ENCODE data around the gene VPS16.
A peak's percentile ranks its signal among the peaks of the same experiment; 100 is the strongest.

VPS16 gene

DNA sequence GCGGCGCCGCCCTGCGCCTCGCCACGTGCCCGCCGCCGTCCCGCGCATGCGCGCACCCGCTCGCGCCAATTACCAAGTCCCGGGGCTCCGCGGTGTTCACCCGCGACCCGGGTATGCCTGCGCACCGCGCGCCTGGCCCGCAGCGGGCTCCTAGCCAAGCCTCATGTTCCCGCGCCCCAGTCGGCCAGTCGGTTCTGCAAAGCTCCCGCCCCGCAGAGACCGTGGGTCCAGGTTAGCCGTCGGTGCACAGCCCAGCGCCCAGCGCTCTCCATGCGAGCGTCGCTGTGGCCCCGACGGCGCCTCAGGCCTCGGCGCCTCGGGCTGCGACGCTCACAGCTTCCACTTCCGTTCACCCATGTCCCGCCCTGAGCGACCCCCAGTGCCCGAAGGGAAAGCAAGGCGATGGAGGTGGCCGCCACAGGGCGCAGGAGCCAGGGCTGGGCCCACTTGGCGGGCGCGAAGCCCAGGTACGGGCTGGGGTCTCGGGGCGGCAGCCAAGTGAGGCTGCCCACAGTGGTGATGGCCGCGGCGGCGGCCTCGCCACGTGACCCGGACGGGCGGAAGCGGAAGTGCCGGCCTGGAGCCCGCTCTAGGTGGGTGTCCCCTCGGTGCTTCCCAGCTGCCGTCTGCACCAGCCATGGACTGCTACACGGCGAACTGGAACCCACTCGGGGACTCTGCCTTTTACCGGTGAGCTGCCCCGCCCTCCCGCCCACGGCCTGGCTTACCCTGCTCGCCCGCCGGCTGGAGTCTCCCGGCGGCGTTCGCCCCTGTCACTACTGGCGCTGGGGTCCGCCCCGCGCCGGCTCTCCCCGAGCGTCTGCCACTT is at the start of gene VPS16, which contains the start of gene PCED1A:
Gene VPS16 (plus strand): TSS at position 608 of the 829 bp plus-strand sequence. CDS start 30 bp downstream, at position 638.
Gene PCED1A (minus strand): TSS at position 518 of the 829 bp plus-strand sequence. CDS start 743 bp downstream, outside the sequence.
- peak; percentile 88 for DNase-seq (ENCODE audit: low read depth)

GRCh38 chr20:2793471-2793870 is 47.1 kb upstream of the VPS16 start:
- DNase-seq (ENCODE audit: low read depth), result no peak

DNA sequence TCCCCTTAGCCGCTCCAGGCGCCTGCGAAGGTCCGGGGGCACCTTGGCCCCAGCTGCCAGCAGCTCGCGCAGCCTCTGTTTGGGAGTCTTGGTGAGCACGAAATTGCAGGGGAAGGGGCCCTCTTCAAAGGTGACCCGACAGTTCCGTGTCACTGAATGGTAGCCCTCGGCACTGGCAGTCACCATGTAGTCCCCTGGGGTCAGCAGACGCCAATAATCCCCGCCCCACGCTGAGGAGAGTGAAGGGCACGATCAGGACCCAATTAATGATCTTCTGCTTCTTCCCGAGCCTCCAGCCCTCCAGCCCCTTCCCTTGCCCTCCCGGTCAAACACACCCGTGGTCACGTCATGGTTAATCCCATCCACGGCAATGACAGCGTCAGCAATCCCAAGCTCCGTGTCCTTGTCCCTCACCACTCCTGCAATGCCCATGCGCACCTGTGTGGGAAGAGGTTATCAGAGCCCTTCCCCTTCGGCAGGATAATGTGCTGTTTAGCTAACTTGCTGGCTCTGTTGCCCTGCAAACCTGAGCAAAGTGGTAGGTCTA is 46.3 kb upstream of the VPS16 start:
- no peak for DNase-seq (ENCODE audit: low read depth)

GRCh38 chr20:2794866-2795447 is 45.6 kb upstream of the VPS16 start:
- no peak for DNase-seq (ENCODE audit: low read depth)

DNA sequence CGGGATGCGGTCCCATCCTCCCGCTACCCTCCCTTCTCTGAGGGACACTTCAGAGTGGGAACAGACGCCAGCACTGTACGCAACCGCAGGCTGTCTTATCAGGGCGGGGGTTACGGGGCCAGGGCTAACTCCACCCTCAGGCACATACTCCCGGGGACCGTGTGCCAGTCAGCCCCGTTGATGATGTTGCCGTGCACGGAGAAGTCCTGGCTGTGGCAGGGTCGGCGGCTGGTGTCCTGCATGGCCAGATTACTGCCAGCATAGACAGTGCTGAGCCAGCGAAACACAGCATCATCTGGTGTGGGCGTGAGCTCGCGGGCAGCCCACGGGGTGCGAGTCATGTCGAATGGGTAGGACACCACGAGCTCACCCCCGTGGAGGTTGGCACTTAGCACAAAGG is 45.1 kb upstream of the VPS16 start:
- DNase-seq (ENCODE audit: low read depth), result no peak

DNA sequence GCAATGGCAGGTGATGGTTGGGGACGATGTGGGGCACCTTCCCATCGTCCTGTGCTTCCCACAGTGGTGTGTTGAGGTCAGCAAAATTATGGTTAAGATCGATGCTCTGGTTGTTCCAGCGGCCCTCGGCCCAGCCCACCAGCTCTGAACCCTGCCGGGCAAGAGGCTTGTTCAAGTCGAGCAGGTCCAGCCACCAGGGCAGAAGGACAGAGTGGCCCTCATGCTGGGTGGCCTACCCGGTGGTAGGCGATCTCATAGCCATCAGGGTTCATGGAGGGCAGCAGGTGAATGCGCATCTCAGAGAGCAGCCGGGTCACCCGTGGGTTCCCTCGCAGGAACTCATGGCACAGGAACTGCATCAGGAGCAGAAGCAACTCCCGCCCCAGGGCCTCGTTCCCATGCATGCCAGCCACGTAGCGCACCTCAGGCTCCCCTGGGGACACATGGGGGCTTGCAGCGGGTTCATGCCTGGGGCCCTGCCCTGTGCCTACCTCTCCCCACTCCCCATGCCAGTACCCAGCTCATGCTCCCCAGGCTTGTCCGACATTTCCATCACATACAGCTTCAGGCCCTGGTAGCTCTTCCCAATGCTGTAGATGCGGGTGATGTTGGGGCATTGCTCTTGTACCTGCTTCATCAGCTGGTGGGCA is 44.4 kb upstream of the VPS16 start:
- DNase-seq (ENCODE audit: low read depth), result no peak

DNA sequence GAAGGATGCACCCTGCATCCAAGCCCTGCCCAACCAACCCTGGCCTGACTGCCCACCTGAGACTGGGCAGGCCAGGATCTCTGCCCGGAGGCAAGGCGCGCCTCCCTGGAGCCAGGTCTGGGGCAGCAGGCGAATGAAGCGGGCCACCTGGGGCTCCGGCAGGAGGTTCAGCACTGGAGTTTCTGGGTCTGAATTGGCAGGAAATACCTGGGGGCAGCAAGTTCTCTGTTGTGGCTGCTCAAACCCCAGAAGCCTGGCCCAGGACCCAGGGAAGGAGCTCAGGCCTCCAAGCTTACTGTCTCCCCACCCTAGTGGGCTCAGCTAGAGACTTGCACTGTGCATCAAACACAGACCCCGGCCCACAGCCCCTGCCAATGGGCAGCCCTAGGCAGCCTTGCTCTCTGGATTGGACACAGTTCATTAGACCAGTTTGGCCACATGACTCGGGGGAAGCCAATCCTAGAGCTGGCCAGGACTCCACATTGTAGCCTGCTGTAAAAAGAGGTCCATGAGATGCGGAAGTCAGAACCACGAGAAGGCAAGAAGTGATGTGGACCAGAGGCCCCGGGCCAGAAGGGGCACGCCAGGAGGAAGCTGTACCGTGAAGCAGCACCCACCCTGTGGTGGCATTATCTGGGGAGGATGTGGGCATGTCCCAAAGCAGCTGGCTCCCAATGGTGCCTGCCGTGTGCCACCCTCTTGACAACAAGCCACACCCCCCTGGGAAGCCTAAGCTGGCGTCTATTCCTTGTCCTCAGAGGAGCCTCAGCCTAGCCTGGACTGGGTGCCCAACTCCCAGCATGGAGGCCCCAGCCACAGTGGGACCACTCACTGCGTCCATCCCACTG is 43.2 kb upstream of the VPS16 start:
- no peak for DNase-seq (ENCODE audit: low read depth)

- no peak for DNase-seq (ENCODE audit: low read depth)
Measured at GRCh38 chr20:2798095-2798805, 42.3 kb upstream of the VPS16 start.

GRCh38 chr20:2798814-2799213 is 41.7 kb upstream of the VPS16 start:
- DNase-seq (ENCODE audit: low read depth), result no peak

GRCh38 chr20:2799271-2799670 is 41.3 kb upstream of the VPS16 start:
- no peak for DNase-seq (ENCODE audit: low read depth)

- DNase-seq (ENCODE audit: low read depth), result no peak
Measured at GRCh38 chr20:2799688-2800520, 40.6 kb upstream of the VPS16 start.

- DNase-seq (ENCODE audit: low read depth), result no peak
Measured at GRCh38 chr20:2800521-2801285, 39.8 kb upstream of the VPS16 start, which contains the start of gene CPXM1. Gene CPXM1, minus strand, starts transcription at chr20:2800627. Its CDS starts 55 bp downstream, at chr20:2800572.

GRCh38 chr20:2801286-2801728 is 39.2 kb upstream of the VPS16 start:
- no peak for DNase-seq (ENCODE audit: low read depth)

GRCh38 chr20:2804041-2804828 is 36.3 kb upstream of the VPS16 start:
- no peak for DNase-seq (ENCODE audit: low read depth)

GRCh38 chr20:2804852-2805688 is 35.5 kb upstream of the VPS16 start:
- DNase-seq (ENCODE audit: low read depth), result no peak

DNA sequence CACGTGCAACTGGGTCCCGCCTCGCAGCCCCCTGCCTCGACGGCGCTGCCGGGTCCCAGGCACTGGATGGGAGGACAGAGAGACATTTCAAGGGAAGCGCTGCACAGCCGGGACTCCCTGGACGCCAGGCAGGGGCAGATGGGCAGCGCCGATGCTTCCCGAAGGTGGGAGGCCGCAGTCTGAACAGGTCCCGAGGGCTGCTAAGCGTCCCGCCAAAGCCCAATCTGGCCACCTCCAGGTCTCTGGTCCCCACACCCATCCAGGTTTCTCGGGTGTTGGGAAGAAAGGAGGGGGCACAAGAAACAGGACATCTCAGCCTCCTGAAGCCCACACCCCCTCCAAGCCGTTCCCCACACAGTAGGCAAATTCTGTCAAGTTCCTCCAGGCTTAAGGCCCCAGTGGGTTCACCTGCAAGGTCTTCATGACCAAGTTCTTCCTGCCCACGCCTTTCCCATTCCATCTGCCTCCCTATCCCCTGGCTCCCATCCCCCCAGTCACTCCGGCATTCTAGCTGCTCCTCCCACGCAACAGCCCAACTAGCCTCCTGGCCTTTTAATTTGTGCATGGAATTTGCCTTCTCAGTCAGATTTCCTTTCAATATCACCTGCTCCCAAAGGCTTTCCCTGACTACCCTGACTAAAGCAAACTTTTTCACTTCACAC is 34.7 kb upstream of the VPS16 start:
- no peak for DNase-seq (ENCODE audit: low read depth)

- no peak for DNase-seq (ENCODE audit: low read depth)
Measured at GRCh38 chr20:2806351-2806701, 34.2 kb upstream of the VPS16 start.

Measured in activated T-cell treated with anti-CD3 and anti-CD28 coated beads for 24 hours (primary cell).